OCI-LY1 (cell line): ENCODE measurements around the gene NFAM1.

Experiments used
- H2AFZ ChIP-seq: fragments of 200-600 bp; sonication (generic), shearing (Covaris generic); 2 replicates; pipeline ENCODE4 v1.6.0; 2014; ENCODE audit warnings: antibody characterized with exemption, mild to moderate bottlenecking, low read length
- H3F3A ChIP-seq: fragments of 200-600 bp; sonication (generic), shearing (Covaris generic); 2 replicates; pipeline ENCODE4 v1.6.0; 2014; ENCODE audit warnings: mild to moderate bottlenecking, antibody characterized with exemption, low read length, moderate library complexity; ENCODE audit not compliant: insufficient read depth
- H3K27ac ChIP-seq: fragments of 200-600 bp; sonication (generic); 2 replicates; pipeline ENCODE4 v1.5.1; 2014; ENCODE audit warnings: low read length, mixed run types, mild to moderate bottlenecking, low read depth; ENCODE audit not compliant: poor library complexity, severe bottlenecking
- H3K27me3 ChIP-seq: fragments of 200-600 bp; sonication (generic); 2 replicates; pipeline ENCODE4 v1.6.0; 2014; ENCODE audit warnings: antibody characterized with exemption, mild to moderate bottlenecking, low read length, moderate library complexity; ENCODE audit not compliant: insufficient read depth
- H3K36me3 ChIP-seq: fragments of 200-600 bp; sonication (generic); 2 replicates; pipeline ENCODE4 v1.6.1; 2014; ENCODE audit warnings: mild to moderate bottlenecking, antibody characterized with exemption, low read length, moderate library complexity, mixed read lengths; ENCODE audit not compliant: insufficient read depth
- H3K4me1 ChIP-seq: fragments of 200-600 bp; sonication (generic); 2 replicates; pipeline ENCODE4 v1.5.1; 2014; ENCODE audit warnings: mild to moderate bottlenecking, low read length, moderate library complexity; ENCODE audit not compliant: insufficient read depth, severe bottlenecking
- H3K4me2 ChIP-seq: fragments of 200-600 bp; sonication (generic), shearing (Covaris generic); 2 replicates; pipeline ENCODE4 v1.6.1; 2014; ENCODE audit warnings: low read length
- H3K4me3 ChIP-seq: fragments of 200-600 bp; sonication (generic); 2 replicates; pipeline ENCODE4 v1.5.1; 2014; ENCODE audit warnings: low read length, low read depth, mild to moderate bottlenecking, mixed read lengths; ENCODE audit not compliant: poor library complexity, severe bottlenecking
- H3K79me2 ChIP-seq: fragments of 200-600 bp; shearing (Covaris generic); 2 replicates; pipeline ENCODE4 v1.6.1; 2016; ENCODE audit warnings: mixed run types, low read length, mixed read lengths; ENCODE audit not compliant: insufficient read depth
- H3K9ac ChIP-seq: fragments of 200-600 bp; sonication (generic), shearing (Covaris generic); 2 replicates; pipeline ENCODE4 v1.6.1; 2014; ENCODE audit warnings: mild to moderate bottlenecking, low read length, mixed read lengths
- H3K9me2 ChIP-seq: fragments of 200-600 bp; sonication (generic), shearing (Covaris generic); 2 replicates; pipeline ENCODE4 v1.6.1; 2014; ENCODE audit warnings: low read depth, mild to moderate bottlenecking, low read length, mixed read lengths
- H3K9me3 ChIP-seq: fragments of 200-600 bp; shearing (Covaris generic); 2 replicates; pipeline ENCODE4 v1.6.1; 2014; ENCODE audit warnings: low read length, mixed read lengths
- H4K20me1 ChIP-seq: fragments of 200-600 bp; sonication (generic), shearing (Covaris generic); 2 replicates; pipeline ENCODE4 v1.6.0; 2016; ENCODE audit warnings: mild to moderate bottlenecking, low read length; ENCODE audit not compliant: insufficient read depth
- EZH2 ChIP-seq: fragments of 200-600 bp; sonication (generic), shearing (Covaris generic); IDR thresholded peaks from 2 replicates; pipeline ENCODE4 v1.8.0; 2017; ENCODE audit warnings: borderline replicate concordance, mixed run types, mild to moderate bottlenecking, antibody characterized with exemption, low read length, moderate library complexity, mixed read lengths
- TF ChIP-seq, protein P1 (sequence below): fragments of 200-600 bp; sonication (generic), shearing (Covaris generic); IDR thresholded peaks from 2 replicates; pipeline ENCODE4 v1.5.1; 2017; ENCODE audit warnings: mild to moderate bottlenecking, antibody characterized with exemption, low read length, moderate library complexity, mixed read lengths

The NFAM1 gene

DNA sequence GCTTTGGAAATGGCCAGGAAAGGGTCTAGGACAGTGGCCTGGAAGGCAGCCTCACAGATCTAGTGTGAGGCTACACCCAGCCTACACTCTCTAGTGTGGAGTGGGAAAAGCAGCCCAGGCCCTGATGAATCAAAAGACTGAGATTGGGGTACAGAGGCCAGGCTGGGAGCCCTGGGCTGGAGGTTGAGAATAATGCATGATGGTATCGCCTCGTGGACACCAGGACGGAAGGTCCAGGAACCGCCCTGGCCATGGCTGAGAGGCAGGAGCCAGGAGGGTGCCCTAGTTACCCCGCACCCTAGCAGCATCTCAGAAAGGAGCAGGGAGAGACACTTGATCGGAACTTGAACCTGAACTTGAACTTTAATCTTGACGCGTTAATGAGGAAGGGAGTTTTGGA lies 40.5 kb upstream of the NFAM1 start:
- TF ChIP-seq, protein P1, sequence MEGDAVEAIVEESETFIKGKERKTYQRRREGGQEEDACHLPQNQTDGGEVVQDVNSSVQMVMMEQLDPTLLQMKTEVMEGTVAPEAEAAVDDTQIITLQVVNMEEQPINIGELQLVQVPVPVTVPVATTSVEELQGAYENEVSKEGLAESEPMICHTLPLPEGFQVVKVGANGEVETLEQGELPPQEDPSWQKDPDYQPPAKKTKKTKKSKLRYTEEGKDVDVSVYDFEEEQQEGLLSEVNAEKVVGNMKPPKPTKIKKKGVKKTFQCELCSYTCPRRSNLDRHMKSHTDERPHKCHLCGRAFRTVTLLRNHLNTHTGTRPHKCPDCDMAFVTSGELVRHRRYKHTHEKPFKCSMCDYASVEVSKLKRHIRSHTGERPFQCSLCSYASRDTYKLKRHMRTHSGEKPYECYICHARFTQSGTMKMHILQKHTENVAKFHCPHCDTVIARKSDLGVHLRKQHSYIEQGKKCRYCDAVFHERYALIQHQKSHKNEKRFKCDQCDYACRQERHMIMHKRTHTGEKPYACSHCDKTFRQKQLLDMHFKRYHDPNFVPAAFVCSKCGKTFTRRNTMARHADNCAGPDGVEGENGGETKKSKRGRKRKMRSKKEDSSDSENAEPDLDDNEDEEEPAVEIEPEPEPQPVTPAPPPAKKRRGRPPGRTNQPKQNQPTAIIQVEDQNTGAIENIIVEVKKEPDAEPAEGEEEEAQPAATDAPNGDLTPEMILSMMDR = no peak
- no peak for TF ChIP-seq EZH2
- no peaks in the 10 kb centered on the region for H3K36me3 ChIP-seq
- no peaks in the 10 kb centered on the region for H3K9me2 ChIP-seq
- H2AFZ ChIP-seq = no peak overlapping the region
- H3K79me2 ChIP-seq = no peaks in the 10 kb centered on the region
- H4K20me1 ChIP-seq = no peaks in the 10 kb centered on the region
- no peak overlapping the region for H3K4me3 ChIP-seq
- H3K27me3 ChIP-seq = peaks cover 6% of the 10 kb centered on the region; the same call in 1 of the 2 replicates
- no peaks in the 10 kb centered on the region for H3F3A ChIP-seq
- no peak overlapping the region for H3K9ac ChIP-seq
- no peak overlapping the region for H3K27ac ChIP-seq
- H3K4me1 ChIP-seq = no peaks in the 10 kb centered on the region
- no peak overlapping the region for H3K4me2 ChIP-seq
- no peaks in the 10 kb centered on the region for H3K9me3 ChIP-seq

DNA sequence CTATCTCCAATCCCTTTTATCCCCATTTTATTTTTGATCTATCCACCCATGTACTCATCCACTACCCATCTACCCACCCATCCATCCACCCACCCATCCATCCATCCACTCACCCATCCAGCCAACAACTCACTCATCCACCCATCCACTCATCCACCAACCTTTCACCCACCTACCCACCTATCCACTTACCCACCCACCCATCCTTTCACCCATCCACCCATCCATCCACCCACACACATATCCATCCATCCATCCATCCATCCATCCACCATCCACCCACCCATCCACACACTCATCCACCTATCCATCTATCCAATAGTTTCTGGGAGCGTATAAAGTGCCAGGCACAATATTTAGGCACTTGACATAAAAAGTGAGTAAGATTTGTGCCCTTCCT lies 39.2 kb upstream of the NFAM1 start:
- H3K4me3 ChIP-seq = no peak overlapping the region
- H4K20me1 ChIP-seq = no peaks in the 10 kb centered on the region
- no peaks in the 10 kb centered on the region for H3F3A ChIP-seq
- H3K79me2 ChIP-seq = no peaks in the 10 kb centered on the region
- no peak overlapping the region for H3K9ac ChIP-seq
- no peak overlapping the region for H3K4me2 ChIP-seq
- TF ChIP-seq, protein P1 = no peak
- no peak for TF ChIP-seq EZH2
- H2AFZ ChIP-seq = no peak overlapping the region
- H3K4me1 ChIP-seq = no peaks in the 10 kb centered on the region
- H3K9me2 ChIP-seq = no peaks in the 10 kb centered on the region
- peaks cover 6% of the 10 kb centered on the region; the same call in 1 of the 2 replicates for H3K27me3 ChIP-seq
- no peak overlapping the region for H3K27ac ChIP-seq
- no peaks in the 10 kb centered on the region for H3K9me3 ChIP-seq
- H3K36me3 ChIP-seq = no peaks in the 10 kb centered on the region

DNA sequence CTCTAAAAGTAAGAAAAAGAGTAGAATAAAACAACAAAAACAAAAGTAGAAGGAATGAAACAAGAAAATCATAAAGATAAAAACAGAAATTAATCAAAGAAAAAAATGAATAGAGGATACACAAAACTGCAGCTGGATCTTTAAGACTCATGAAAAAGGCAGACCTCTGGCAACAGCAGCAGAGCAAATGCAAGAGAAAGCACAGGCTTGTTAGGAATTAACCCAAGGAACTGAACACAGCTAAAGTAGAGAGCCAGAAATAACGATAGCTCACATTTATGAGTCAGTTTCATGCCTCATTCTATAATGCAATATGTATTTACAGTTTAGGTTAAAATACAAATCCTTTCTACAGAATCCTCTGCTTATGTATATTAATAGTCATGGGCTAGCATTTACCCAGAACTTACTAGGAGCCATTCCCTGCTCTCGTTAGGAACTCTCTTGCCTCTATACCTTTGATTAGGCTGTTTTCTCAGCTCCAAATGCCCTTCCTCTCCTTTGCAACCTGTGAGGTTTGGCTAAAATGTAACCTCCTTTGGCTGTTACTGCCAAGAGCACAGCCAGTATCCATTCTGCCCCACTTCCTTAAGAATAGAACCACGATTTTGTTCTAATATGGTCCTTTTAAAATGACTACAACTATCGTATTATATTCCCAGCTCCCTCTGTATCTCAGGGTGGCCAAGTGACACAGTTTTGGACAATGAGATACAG lies 38.3 kb upstream of the NFAM1 start:
- TF ChIP-seq, protein P1 = no peak
- TF ChIP-seq EZH2 = no peak
- Histone ChIP-seq H3K36me3 (no peaks in the 10 kb centered on the region), H3K9me2 (no peaks in the 10 kb centered on the region), H3K4me3 (no peak overlapping the region), H3K27me3 (peaks cover 6% of the 10 kb centered on the region; the same call in 1 of the 2 replicates), H2AFZ (no peak overlapping the region), H3K9ac (no peak overlapping the region), H3K27ac (no peak overlapping the region), H3F3A (no peaks in the 10 kb centered on the region), H3K79me2 (no peaks in the 10 kb centered on the region), H4K20me1 (no peaks in the 10 kb centered on the region), H3K4me1 (no peaks in the 10 kb centered on the region), H3K9me3 (no peaks in the 10 kb centered on the region), H3K4me2 (no peak overlapping the region)
